ENCODE measurements around the gene DTNB.

GRCh38 chr2:25375371-25375988 is 297.9 kb downstream of the DTNB start:
- TF ChIP-seq CTCF (IDR thresholded peaks at IDR 0.05; ENCODE audit: poor library complexity) (no peak), EZH2 (IDR thresholded peaks at IDR 0.05; ENCODE audit: borderline replicate concordance) (no peak), EZH2phosphoT487 (IDR thresholded peaks at IDR 0.05; ENCODE audit: low read depth, severe bottlenecking, unreplicated experiment) (no peak)
